ENCODE data around the gene NPAS3.

Gene NPAS3

GRCh38 chr14:33464254-33464962, 525.7 kb downstream of the NPAS3 start:
- no peak for DNase-seq (ENCODE audit: extremely low read depth in 1 of 2, low read depth in 1 of 2)

- no peak for DNase-seq (ENCODE audit: extremely low read depth in 1 of 2, low read depth in 1 of 2)
These were observed 527.4 kb downstream of the NPAS3 start for GRCh38 chr14:33465846-33466700.

DNA sequence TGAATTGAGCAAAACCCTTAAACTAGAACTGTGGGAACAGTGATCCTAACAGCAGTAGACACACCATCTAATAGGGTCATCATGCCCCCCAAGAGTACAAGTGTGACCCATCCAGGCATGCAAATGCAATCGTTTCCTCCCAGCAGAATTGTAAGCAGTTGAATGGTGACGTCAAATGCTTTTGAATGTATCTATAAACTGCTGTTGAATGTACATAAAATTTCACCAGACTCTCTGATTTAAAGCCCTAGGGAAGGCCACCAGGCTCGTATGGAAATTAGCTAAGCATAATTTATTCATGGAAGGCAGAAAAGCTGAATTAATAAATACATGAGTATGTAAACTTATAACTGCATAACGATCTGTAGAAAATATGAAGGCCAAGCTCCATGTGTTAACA, 529.3 kb downstream of the NPAS3 start:
- DNase-seq (ENCODE audit: extremely low read depth in 1 of 2, low read depth in 1 of 2): no peak

DNA sequence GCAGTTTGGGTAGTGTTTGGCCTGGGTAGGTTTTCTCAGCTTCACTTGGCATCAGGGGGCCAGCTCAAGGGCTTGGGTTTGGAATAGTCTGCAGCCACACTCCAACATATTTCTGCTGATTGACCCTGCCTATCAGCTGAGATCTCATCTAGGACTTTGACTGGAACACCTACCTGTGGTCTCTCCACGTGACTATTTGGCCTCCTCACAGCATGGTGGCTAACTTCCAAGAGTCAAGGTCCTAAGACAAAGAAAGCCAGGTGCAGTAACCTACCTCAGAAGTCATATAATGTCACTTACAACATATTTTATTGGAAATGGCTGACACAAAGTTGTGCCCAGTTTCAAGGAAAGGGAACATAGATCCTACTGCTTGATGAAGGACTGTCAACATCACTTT, 531.2 kb downstream of the NPAS3 start:
- no peak for DNase-seq (ENCODE audit: extremely low read depth in 1 of 2, low read depth in 1 of 2)

DNA sequence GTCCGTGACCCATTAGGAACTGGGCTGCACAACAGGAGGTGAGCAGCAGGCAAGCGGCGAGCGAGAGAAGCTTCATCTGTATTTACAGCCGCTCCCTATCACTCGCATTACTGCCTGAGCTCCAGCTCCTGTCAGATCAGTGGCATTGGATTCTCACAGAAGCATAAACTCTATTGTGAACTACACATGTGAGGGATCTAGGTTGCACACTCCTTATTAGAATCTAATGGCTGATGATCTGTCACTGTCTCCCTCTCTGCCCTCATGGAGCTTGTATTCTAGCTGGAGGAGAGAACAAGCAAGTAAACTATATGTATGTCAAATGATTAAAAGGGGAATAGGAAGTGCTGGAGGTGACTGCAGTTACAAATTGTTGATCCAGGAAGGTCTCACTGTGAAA, 533.1 kb downstream of the NPAS3 start:
- DNase-seq (ENCODE audit: extremely low read depth in 1 of 2, low read depth in 1 of 2): no peak

- no peak for DNase-seq (ENCODE audit: extremely low read depth in 1 of 2, low read depth in 1 of 2)
These were observed 536.9 kb downstream of the NPAS3 start for GRCh38 chr14:33475623-33476022.

- no peak for DNase-seq (ENCODE audit: extremely low read depth in 1 of 2, low read depth in 1 of 2)
These were observed 539.1 kb downstream of the NPAS3 start for GRCh38 chr14:33477797-33478196.

- DNase-seq (ENCODE audit: extremely low read depth in 1 of 2, low read depth in 1 of 2): no peak
These were observed 541.6 kb downstream of the NPAS3 start for GRCh38 chr14:33480071-33480886.

DNA sequence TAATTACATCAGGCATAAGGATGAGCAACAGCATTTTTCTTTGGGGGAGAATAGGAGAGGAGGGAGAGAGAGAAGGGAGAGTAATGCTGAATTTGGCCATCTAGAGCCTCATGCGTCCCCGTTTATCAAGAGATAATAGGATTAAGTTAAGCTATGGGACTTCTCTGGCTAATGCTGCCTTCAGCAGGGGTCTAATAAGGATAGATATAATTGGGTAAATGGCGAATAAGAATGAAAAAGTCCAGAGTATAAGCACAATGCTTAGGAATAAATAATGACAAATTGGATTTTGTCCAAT, 542.2 kb downstream of the NPAS3 start:
- DNase-seq (ENCODE audit: extremely low read depth in 1 of 2, low read depth in 1 of 2): no peak

DNA sequence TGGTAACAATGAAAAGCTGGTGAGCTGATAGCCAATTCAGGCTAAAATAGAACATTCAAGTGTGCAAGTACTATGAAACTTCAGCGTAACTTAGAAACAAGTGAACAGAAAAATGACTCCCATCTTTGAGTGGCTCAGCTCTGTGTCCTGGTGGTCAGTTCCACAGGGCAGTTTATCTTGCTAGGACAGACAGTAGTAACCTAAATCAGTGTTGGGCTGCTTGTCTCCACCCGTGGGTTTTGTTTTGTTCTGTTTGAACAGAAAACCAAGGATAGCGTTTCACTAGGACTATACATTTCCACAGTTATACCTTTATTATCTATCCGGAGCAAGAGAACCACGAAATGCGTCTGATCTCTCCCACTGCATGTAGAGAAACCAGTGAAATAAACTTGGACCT, 544.4 kb downstream of the NPAS3 start:
- no peak for DNase-seq (ENCODE audit: extremely low read depth in 1 of 2, low read depth in 1 of 2)

GRCh38 chr14:33483541-33483940, 544.9 kb downstream of the NPAS3 start:
- DNase-seq (ENCODE audit: extremely low read depth in 1 of 2, low read depth in 1 of 2): no peak

DNA sequence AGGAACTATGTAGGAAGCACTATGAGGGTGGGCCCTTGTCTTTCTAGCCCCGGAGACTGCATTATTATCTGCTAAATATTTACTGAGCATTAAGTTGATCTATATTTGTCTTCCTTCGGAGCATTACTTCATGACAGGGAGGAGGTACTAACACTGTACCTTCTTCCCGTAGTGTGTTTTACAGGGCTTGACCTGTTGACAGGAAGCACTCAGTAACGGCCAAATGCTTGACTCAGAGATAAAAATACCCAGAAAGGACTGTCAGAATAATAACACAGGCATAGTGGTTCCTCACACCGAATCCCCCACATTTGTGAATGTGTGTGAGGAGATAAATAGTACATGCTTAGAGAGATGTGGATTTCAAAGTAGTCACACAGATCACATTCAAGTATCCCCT, 545.6 kb downstream of the NPAS3 start:
- DNase-seq (ENCODE audit: extremely low read depth in 1 of 2, low read depth in 1 of 2): no peak

DNA sequence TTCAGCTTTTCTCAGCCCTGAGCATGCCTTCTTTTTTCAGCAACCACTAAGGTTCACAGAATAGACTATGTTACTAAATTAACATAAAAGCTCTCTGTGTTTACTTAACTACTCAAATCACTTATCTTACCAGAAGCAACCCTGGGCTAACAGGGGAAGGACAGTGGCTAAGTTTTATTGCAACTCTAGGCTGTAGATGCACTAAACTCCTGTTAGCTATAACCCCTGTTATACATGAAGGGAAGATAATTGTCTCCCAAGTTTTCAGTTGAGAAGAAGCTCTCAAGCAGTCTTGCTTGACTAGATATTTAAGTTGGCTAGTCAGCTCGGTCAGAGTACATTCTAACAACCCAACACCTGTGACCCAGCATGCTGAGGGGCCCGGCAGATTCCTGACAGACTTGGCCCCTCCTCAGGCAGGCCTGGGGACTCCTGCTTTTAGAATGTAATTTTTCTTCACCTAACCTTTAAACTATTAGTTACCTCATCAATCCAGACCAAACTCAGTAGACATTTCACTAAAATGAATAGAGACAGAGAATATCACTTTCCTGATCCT, 547.7 kb downstream of the NPAS3 start:
- no peak for DNase-seq (ENCODE audit: extremely low read depth in 1 of 2, low read depth in 1 of 2)

DNA sequence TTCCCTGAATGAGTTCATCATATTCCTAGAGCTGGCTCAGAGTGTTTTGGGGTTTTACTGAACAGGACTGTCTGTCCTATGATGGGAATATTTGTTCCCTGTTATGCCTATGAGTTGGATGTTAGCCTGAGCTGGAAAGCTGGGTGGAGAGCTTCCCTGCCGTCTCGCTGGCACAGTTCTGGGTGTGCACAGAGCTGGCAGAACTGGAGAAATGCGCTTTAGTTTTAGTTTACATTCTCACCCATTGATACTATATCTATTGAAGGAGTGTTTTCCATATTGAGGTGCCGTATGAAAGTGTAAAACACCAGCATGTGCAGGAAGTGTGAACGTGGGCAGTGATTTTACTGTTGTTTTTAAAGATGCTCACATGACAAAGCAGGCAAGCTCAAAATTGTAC, 549.9 kb downstream of the NPAS3 start:
- no peak for DNase-seq (ENCODE audit: extremely low read depth in 1 of 2, low read depth in 1 of 2)

GRCh38 chr14:33490555-33490954, 551.9 kb downstream of the NPAS3 start:
- no peak for DNase-seq (ENCODE audit: extremely low read depth in 1 of 2, low read depth in 1 of 2)

GRCh38 chr14:33491112-33491511, 552.4 kb downstream of the NPAS3 start:
- DNase-seq (ENCODE audit: extremely low read depth in 1 of 2, low read depth in 1 of 2): no peak

DNA sequence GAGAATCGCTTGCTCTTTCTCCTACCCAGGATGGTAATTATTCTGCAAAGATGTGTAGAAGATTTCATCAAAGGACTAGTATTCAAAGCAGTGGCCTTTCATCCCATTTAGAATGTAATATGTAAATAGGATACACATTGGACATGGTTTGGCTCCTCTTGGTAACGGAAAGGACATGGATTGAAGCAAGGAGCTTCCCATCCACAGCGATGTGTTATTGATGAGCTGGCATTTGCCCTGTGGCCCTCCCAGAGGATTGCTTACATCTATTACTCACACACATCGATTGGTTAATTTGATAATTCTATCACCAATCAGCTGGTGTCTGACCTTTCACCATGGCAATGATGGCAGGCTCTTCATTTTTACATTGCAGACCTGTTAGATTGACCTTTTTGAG, 553.8 kb downstream of the NPAS3 start:
- no peak for DNase-seq (ENCODE audit: extremely low read depth in 1 of 2, low read depth in 1 of 2)

DNA sequence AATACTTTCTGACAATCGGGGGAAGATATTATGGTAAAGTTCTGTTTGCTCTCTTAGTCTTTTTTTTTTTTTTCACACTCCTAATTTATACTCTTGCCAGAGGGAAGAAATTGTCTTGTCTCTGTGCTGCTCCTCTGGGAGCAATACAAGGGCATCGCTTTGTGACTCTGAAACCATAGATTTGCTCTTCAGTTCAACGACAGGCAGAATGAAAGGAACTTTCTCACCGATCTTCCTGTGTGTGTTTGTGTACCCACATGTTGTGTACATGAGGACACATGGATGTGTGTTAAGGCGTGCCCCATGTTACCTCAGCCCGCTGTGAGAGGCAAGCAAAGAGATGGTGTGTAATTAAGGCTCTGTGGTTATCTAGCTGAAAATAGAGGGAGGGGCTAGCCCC, 554.6 kb downstream of the NPAS3 start:
- no peak for DNase-seq (ENCODE audit: extremely low read depth in 1 of 2, low read depth in 1 of 2)

- DNase-seq (ENCODE audit: extremely low read depth in 1 of 2, low read depth in 1 of 2): no peak
These were observed 555.3 kb downstream of the NPAS3 start for GRCh38 chr14:33493990-33494389.

DNA sequence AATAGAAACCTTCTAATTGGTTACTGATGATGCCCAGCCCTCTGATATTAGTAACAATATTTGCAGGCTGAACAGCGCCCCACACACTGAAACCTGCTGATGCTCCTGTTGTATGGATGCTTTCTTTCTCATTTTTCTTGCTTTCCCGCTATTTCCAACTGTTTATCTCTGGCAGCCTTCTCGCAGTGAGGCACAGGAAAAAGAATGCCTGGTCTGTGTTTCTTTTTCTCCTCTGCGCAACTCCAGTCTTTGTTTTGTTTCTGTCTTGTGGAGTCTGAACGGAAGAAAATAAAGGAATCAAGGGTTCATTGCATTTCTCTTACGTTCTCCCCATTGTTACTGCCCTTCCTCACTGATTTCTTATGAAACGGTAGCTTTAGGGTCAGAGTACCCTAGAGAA, 561.0 kb downstream of the NPAS3 start:
- no peak for DNase-seq (ENCODE audit: extremely low read depth in 1 of 2, low read depth in 1 of 2)
